B cell (primary cell): ENCODE measurements around the gene PHKG2. TPM values are rescaled to one million over a fixed set of nuclear protein-coding genes. Genes with fewer than 3 reads are reported as not detected.
A peak's percentile ranks its signal among the peaks of the same experiment; 100 is the strongest.

Experiments used
- ATAC-seq: fragments of 200-7000 bp; cut with Tn5 transposase; one replicate; pipeline ENCODE4 v1.10.0; 2021; ENCODE audit warnings: low read depth, mild to moderate bottlenecking, moderate number of reproducible peaks, moderate library complexity
- CTCF ChIA-PET: fragments of 350-600 bp; sonication (Branson Sonifier 250); formaldehyde crosslinking; loops from one replicate; lab custom pipeline; 2021; ENCODE audit warnings: antibody characterized with exemption, inconsistent platforms; lab: Charles Lee
- POLR2A ChIA-PET: fragments of 350-600 bp; sonication (Branson Sonifier 250); formaldehyde crosslinking; loops from one replicate; lab custom pipeline; 2021; ENCODE audit warnings: antibody characterized with exemption; lab: Charles Lee
- DNase-seq: peaks from one replicate; pipeline ENCODE4 v3.0.0; 2013
- H2AFZ ChIP-seq: 2 replicates; pipeline ENCODE4 v1.6.1; 2012; ENCODE audit warnings: mild to moderate bottlenecking, low read depth, low read length; ENCODE audit not compliant: insufficient read depth, poor library complexity, severe bottlenecking
- H3K27ac ChIP-seq, 2 donors: 1 replicate in 1 of 2; 2 replicates in 1 of 2; pipeline ENCODE4 v1.5.1; 2012 to 2013; ENCODE audit warnings: low read length in 2 of 2, mild to moderate bottlenecking in 2 of 2, moderate library complexity in 1 of 2
- H3K27me3 ChIP-seq, 4 experiments: fragments of 200-600 bp in 1 of 4; sonication (generic) in 1 of 4; replicated peaks in 1 of 4; 1 replicate in 2 of 4; 2 replicates in 2 of 4; pipeline versions ENCODE4 v1.6.1 to v1.7.0; 2013 to 2016; ENCODE audit warnings: low read length in 3 of 4, mild to moderate bottlenecking in 2 of 4, mixed read lengths in 1 of 4, moderate library complexity in 1 of 4; ENCODE audit not compliant: insufficient read depth in 4 of 4, control insufficient read depth in 3 of 4; ENCODE audit errors: control extremely low read depth in 1 of 4
- H3K36me3 ChIP-seq, 2 experiments: replicated peaks in 1 of 2; 1 replicate in 1 of 2; 2 replicates in 1 of 2; pipeline versions ENCODE4 v1.6.1 to v1.7.1; 2013; ENCODE audit warnings: low read length in 1 of 2; ENCODE audit not compliant: insufficient read depth in 2 of 2, control insufficient read depth in 1 of 2; ENCODE audit errors: control extremely low read depth in 1 of 2, extremely low read depth in 1 of 2
- H3K4me1 ChIP-seq, 2 donors: fragments of 200-600 bp in 1 of 2; sonication (generic) in 1 of 2; 1 replicate in 1 of 2; 2 replicates in 1 of 2; pipeline versions ENCODE4 v1.5.1 to v1.6.1; 2013 to 2017; ENCODE audit warnings: low read length in 2 of 2; ENCODE audit not compliant: control insufficient read depth in 2 of 2, insufficient read depth in 2 of 2
- H3K4me2 ChIP-seq: replicated peaks from 2 replicates; pipeline ENCODE3; 2012; ENCODE audit warnings: mild to moderate bottlenecking, low read depth, low read length; ENCODE audit not compliant: poor library complexity, severe bottlenecking
- H3K4me3 ChIP-seq, 5 experiments: fragments of 200-600 bp in 1 of 5; sonication (generic) in 1 of 5; 1 replicate in 3 of 5; 2 replicates in 2 of 5; pipeline versions ENCODE4 v1.5.1 to v1.7.0; 2011 to 2016; ENCODE audit warnings: low read length in 4 of 5, mild to moderate bottlenecking in 4 of 5, low read depth in 2 of 5, control low read depth in 1 of 5, moderate library complexity in 1 of 5; ENCODE audit not compliant: insufficient read depth in 1 of 5; ENCODE audit errors: control extremely low read depth in 1 of 5, extremely low read depth in 1 of 5
- H3K79me2 ChIP-seq: fragments of 200-600 bp; sonication (generic); one replicate; pipeline ENCODE4 v1.6.0; 2016; ENCODE audit warnings: low read length; ENCODE audit not compliant: control insufficient read depth, insufficient read depth
- H3K9ac ChIP-seq: fragments of 200-600 bp; sonication (generic); 2 replicates; pipeline ENCODE4 v1.6.1; 2017; ENCODE audit warnings: mild to moderate bottlenecking, low read length, moderate library complexity
- H3K9me3 ChIP-seq, 3 donors: one replicate each; pipeline versions ENCODE4 v1.6.1 to v1.7.1; 2013; ENCODE audit warnings: low read length in 2 of 3; ENCODE audit not compliant: control insufficient read depth in 2 of 3, insufficient read depth in 1 of 3; ENCODE audit errors: control extremely low read depth in 1 of 3
- H4K20me1 ChIP-seq: 2 replicates; pipeline ENCODE4 v1.6.0; 2012; ENCODE audit warnings: mild to moderate bottlenecking, low read length; ENCODE audit not compliant: insufficient read depth, control insufficient read depth, poor library complexity, severe bottlenecking
- H3K27ac Mint-ChIP-seq: one replicate; pipeline ENCODE4 v1.8.0; 2021; ENCODE audit warnings: mixed read lengths
- H3K27me3 Mint-ChIP-seq: one replicate; pipeline ENCODE4 v1.8.0; 2021; ENCODE audit warnings: mixed read lengths
- H3K4me1 Mint-ChIP-seq: one replicate; pipeline ENCODE4 v1.8.0; 2021; ENCODE audit warnings: mixed read lengths
- H3K4me3 Mint-ChIP-seq: one replicate; pipeline ENCODE4 v1.8.0; 2021; ENCODE audit warnings: mixed read lengths
- H3K9me3 Mint-ChIP-seq: one replicate; pipeline ENCODE4 v1.8.0; 2022; ENCODE audit warnings: mixed read lengths; ENCODE audit not compliant: insufficient read depth
- CTCF ChIP-seq: fragments of 200-600 bp; IDR thresholded peaks from one replicate; pipeline ENCODE4 v1.8.0; 2022; ENCODE audit warnings: antibody characterized with exemption, mild to moderate bottlenecking
- EZH2 ChIP-seq: IDR thresholded peaks from 2 replicates; pipeline ENCODE4 v1.6.1; 2012; ENCODE audit warnings: borderline replicate concordance, low read depth, mild to moderate bottlenecking, moderate library complexity, low read length; ENCODE audit not compliant: insufficient read depth, poor library complexity, severe bottlenecking
- WGBS: methylation state at CpG from one replicate; pipeline ENCODE4 v1.1.5; 2013; ENCODE audit warnings: missing lambda C conversion rate; ENCODE audit not compliant: insufficient coverage; 5-methylcytosine and 5-hydroxymethylcytosine counted together
- intact Hi-C: fragments of 100-400 bp; cut with micrococcal nuclease; formaldehyde crosslinking; loops from one replicate; pipeline ENCODE4 v1.10.0; 2022
- polyA plus RNA-seq: library from polyadenylated mRNA; depleted of rRNA; stranded (reverse); fragments of >200 nt; gene quantifications from 2 replicates; pipeline ENCODE4 v1.2.3, GENCODE V29; 2012
- total RNA-seq, 2 donors: library from RNA; stranded (reverse); fragments of 120-200 nt in 1 of 2; gene quantifications; 1 replicate in 1 of 2; 2 replicates in 1 of 2; pipeline versions ENCODE4 v1.2.3 to v1.2.4, GENCODE V29; 2013 to 2022

The PHKG2 gene
- total and polyA plus RNA-seq, 2 donors (not counting 1 experiment from before 2014, with no cell fraction given), result 55.7 to 80.8 TPM

GRCh38 chr16:30762991-30763725 lies 14.9 kb downstream of the PHKG2 start:
- ATAC-seq (no peak), DNase-seq (no peak)
- peak overlapping the region; percentile 98 for H3K4me3 Mint-ChIP-seq
- 95% methylated on average over 11 of the region's 15 CpGs for WGBS
- peak overlapping the region; percentile 94 for H2AFZ ChIP-seq
- H3K27ac ChIP-seq, result peak overlapping the region in 1 of 2 donors; percentile 91
- intact Hi-C loops, result loop anchor here (1.0 to 5.0 kb wide), 8 partner anchors 15 to 269 kb away; partner anchors contain the start of genes ORAI3, PHKG2 and STX4
- peaks cover 52% of the 10 kb centered on the region for H4K20me1 ChIP-seq
- peaks cover 44% of the 10 kb centered on the region for H3K4me1 Mint-ChIP-seq
- TF ChIP-seq EZH2 (no peak), CTCF (no peak)
- H3K27me3 ChIP-seq, result no peaks in the 10 kb centered on the region
- ChIA-PET CTCF (no interaction called here), POLR2A (interaction anchor here (0.8 kb wide), 1 partner anchor 179 kb away, joined by 3 read pairs; no protein-coding TSS in a partner anchor)
- H3K9ac ChIP-seq, result peak overlapping the region; percentile 96
- peaks cover 0 to 50% of the 10 kb centered on the region in 2 experiments for H3K36me3 ChIP-seq
- H3K27me3 Mint-ChIP-seq, result no peaks in the 10 kb centered on the region
- H3K27ac Mint-ChIP-seq, result peak overlapping the region; percentile 95
- peaks cover 33% of the 10 kb centered on the region for H3K79me2 ChIP-seq
- H3K4me3 ChIP-seq, result peak overlapping the region; percentile 82 to 93 (median 90)
- no peaks in the 10 kb centered on the region for H3K9me3 ChIP-seq
- peaks cover 24 to 46% of the 10 kb centered on the region in 2 donors for H3K4me1 ChIP-seq
- H3K4me2 ChIP-seq, result peak overlapping the region; percentile 97
- no peaks in the 10 kb centered on the region for H3K9me3 Mint-ChIP-seq

GRCh38 chr16:30764086-30764485 lies 15.9 kb downstream of the PHKG2 start:
- ATAC-seq, result no peak
- intact Hi-C loops, result loop anchor here (5.0 kb wide), 4 partner anchors 113 to 268 kb away; partner anchors contain the start of genes ORAI3 and STX4
- peaks cover 44% of the 10 kb centered on the region for H3K4me1 Mint-ChIP-seq
- ChIA-PET POLR2A (no interaction called here), CTCF (interaction anchor here (1.4 kb wide), 1 partner anchor 138 kb away, joined by 3 read pairs; no protein-coding TSS in a partner anchor)
- Histone ChIP-seq H2AFZ (no peak overlapping the region), H3K9me3 (no peaks in the 10 kb centered on the region), H3K4me2 (no peak overlapping the region), H4K20me1 (peaks cover 61% of the 10 kb centered on the region), H3K36me3 (peaks cover 0 to 60% of the 10 kb centered on the region in 2 experiments), H3K27ac (no peak overlapping the region), H3K4me3 (no peak overlapping the region), H3K27me3 (no peaks in the 10 kb centered on the region), H3K4me1 (peaks cover 19 to 49% of the 10 kb centered on the region in 2 donors), H3K9ac (no peak overlapping the region), H3K79me2 (peaks cover 33% of the 10 kb centered on the region)
- peak overlapping the region; percentile 98 for H3K4me3 Mint-ChIP-seq
- no peak for TF ChIP-seq EZH2
- TF ChIP-seq CTCF, result no peak
- no peaks in the 10 kb centered on the region for H3K27me3 Mint-ChIP-seq
- 98% methylated on average over 11 of the region's 11 CpGs for WGBS
- DNase-seq, result no peak
- H3K9me3 Mint-ChIP-seq, result no peaks in the 10 kb centered on the region
- no peak overlapping the region for H3K27ac Mint-ChIP-seq
